Epithelial cell of prostate (primary cell): ENCODE results near the gene DMRTC2.

Experiments
- DNase-seq: peaks from one replicate; pipeline ENCODE4 v3.0.0-alpha.2; 2011; ENCODE audit warnings: low read depth, low spot score
- H3K27ac ChIP-seq: fragments of 450-650 bp; 2 replicates; pipeline ENCODE4 v1.5.1; 2017; ENCODE audit warnings: mild to moderate bottlenecking

The DMRTC2 gene

GRCh38 chr19:41886761-41887710 is 42.2 kb downstream of the DMRTC2 start:
- H3K27ac ChIP-seq, result peak overlapping the region; percentile 96
- no peak for DNase-seq

GRCh38 chr19:41887711-41888382 is 43.0 kb downstream of the DMRTC2 start:
- peak overlapping the region; percentile 96 for H3K27ac ChIP-seq
- peak; percentile 87 for DNase-seq

- no peak for DNase-seq
- H3K27ac ChIP-seq, result peak overlapping the region; percentile 96
These were observed 44.1 kb downstream of the DMRTC2 start for GRCh38 chr19:41888926-41889325.

- no peak overlapping the region for H3K27ac ChIP-seq
- no peak for DNase-seq
These were observed 45.1 kb downstream of the DMRTC2 start for GRCh38 chr19:41889896-41890295.

- no peak for DNase-seq
These were observed 46.1 kb downstream of the DMRTC2 start for GRCh38 chr19:41890936-41891335.

GRCh38 chr19:41892173-41892902 is 47.5 kb downstream of the DMRTC2 start:
- no peak overlapping the region for H3K27ac ChIP-seq

More at GRCh38 chr19:41890936-41891335, 46.1 kb downstream of the DMRTC2 start:
- H3K27ac ChIP-seq, result no peak overlapping the region

GRCh38 chr19:41893899-41894298 is 49.1 kb downstream of the DMRTC2 start:
- DNase-seq, result no peak
- no peak overlapping the region for H3K27ac ChIP-seq

More at GRCh38 chr19:41892173-41892902, 47.5 kb downstream of the DMRTC2 start:
- no peak for DNase-seq

GRCh38 chr19:41894350-41894749 is 49.5 kb downstream of the DMRTC2 start:
- H3K27ac ChIP-seq, result no peak overlapping the region
- no peak for DNase-seq

GRCh38 chr19:41895745-41896580 is 51.1 kb downstream of the DMRTC2 start:
- no peak overlapping the region for H3K27ac ChIP-seq
- DNase-seq, result no peak

GRCh38 chr19:41896581-41896942 is 51.7 kb downstream of the DMRTC2 start:
- DNase-seq, result no peak
- H3K27ac ChIP-seq, result no peak overlapping the region

GRCh38 chr19:41897181-41897580 is 52.3 kb downstream of the DMRTC2 start:
- H3K27ac ChIP-seq, result no peak overlapping the region

GRCh38 chr19:41897820-41898219 is 53.0 kb downstream of the DMRTC2 start:
- DNase-seq, result no peak
- no peak overlapping the region for H3K27ac ChIP-seq

More at GRCh38 chr19:41897181-41897580, 52.3 kb downstream of the DMRTC2 start:
- no peak for DNase-seq

- H3K27ac ChIP-seq, result no peak overlapping the region
- no peak for DNase-seq
These were observed 53.4 kb downstream of the DMRTC2 start for GRCh38 chr19:41898235-41898634.
